ENCODE data around the gene NDC1. TPM values are rescaled to one million over a fixed set of nuclear protein-coding genes. Genes with fewer than 3 reads are reported as not detected.

NDC1 gene
- total and polyA plus RNA-seq, 10 donors: 5.2 to 18.2 (median 9.0) TPM

DNA sequence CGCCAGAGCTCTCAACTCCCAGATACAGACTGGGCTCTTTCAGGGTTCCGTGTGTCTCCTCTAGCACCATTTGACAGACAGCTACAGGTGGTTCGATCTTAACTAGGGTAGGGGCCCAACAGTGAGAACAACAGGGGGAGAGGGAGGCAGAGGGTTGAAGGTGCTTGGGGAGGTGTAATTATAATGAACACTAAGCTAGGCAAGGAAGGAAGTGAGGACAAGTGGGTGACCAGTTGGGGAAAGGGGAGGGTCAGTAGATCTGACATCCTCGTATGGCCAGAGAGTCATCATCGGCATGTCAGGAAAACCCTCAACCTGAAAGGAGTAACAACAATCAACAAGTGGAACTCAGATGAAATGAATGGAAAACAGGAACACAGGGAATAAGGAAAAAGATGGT lies 121.9 kb downstream of the NDC1 start:
- no peaks in the 10 kb centered on the region for H3K36me3 ChIP-seq
- TF ChIP-seq POLR2A (IDR thresholded peaks at IDR 0.05): no peak
- TF ChIP-seq POLR2AphosphoS5 (IDR thresholded peaks at IDR 0.05): no peak
- TF ChIP-seq, protein P1, sequence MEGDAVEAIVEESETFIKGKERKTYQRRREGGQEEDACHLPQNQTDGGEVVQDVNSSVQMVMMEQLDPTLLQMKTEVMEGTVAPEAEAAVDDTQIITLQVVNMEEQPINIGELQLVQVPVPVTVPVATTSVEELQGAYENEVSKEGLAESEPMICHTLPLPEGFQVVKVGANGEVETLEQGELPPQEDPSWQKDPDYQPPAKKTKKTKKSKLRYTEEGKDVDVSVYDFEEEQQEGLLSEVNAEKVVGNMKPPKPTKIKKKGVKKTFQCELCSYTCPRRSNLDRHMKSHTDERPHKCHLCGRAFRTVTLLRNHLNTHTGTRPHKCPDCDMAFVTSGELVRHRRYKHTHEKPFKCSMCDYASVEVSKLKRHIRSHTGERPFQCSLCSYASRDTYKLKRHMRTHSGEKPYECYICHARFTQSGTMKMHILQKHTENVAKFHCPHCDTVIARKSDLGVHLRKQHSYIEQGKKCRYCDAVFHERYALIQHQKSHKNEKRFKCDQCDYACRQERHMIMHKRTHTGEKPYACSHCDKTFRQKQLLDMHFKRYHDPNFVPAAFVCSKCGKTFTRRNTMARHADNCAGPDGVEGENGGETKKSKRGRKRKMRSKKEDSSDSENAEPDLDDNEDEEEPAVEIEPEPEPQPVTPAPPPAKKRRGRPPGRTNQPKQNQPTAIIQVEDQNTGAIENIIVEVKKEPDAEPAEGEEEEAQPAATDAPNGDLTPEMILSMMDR (IDR thresholded peaks at IDR 0.05 in 8 of 11, conservative IDR thresholded peaks at IDR 0.05 in 3 of 11): no peak
- 77 to 90% (median 80%) methylated on average over 5 of the region's 5 CpGs for WGBS, 5 donors
- no peaks in the 10 kb centered on the region for H3K9me3 ChIP-seq
- H3K4me1 ChIP-seq: no peaks in the 10 kb centered on the region
- H3K27ac ChIP-seq: no peak overlapping the region
- peaks cover 0 to 14% (median 0%) of the 10 kb centered on the region in 7 donors for H3K27me3 ChIP-seq (replicated peaks in 1 of 7)
- no peak for DNase-seq
- H3K4me3 ChIP-seq: no peak overlapping the region
- intact Hi-C loops (cut with DNase I; ENCODE audit: low total_unique reads): no loop called here

DNA sequence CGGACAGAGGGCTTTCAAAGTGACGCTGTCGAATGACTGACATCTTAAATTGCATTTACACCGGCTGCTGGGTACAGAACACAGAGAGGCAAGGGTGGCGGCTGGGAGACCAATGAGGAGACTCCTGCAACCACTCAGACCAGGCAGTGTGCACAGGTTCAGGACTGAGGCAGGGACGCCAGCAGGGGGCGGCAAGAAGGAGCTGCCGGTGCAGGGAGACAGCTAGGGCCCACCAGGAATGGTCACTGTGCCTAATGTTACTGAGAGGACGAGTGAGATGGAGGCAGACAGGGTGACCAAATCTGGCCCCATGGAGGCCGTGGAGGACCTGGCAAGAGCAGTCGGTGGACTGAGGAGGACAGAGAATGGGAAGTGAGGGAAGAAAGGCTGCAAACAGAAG lies 122.6 kb downstream of the NDC1 start:
- intact Hi-C loops (cut with DNase I; ENCODE audit: low total_unique reads): no loop called here
- no peaks in the 10 kb centered on the region for H3K9me3 ChIP-seq
- 65 to 73% (median 68%) methylated on average over 11 of the region's 11 CpGs for WGBS, 5 donors
- TF ChIP-seq, protein P1 (IDR thresholded peaks at IDR 0.05 in 8 of 11, conservative IDR thresholded peaks at IDR 0.05 in 3 of 11): peak in 2 of 11 experiments; percentile 8 to 22
- TF ChIP-seq POLR2A (IDR thresholded peaks at IDR 0.05): no peak
- H3K4me3 ChIP-seq: no peak overlapping the region
- no peak overlapping the region for H3K27ac ChIP-seq
- H3K36me3 ChIP-seq: no peaks in the 10 kb centered on the region
- no peaks in the 10 kb centered on the region for H3K4me1 ChIP-seq
- no peak for DNase-seq
- peaks cover 0 to 14% (median 0%) of the 10 kb centered on the region in 7 donors for H3K27me3 ChIP-seq (replicated peaks in 1 of 7)

Small RNA genes within 50 kb of the gene (small RNA-seq; reads per million reads assigned to genes)
- gene AL049745.1 (0 reads per million in 4 donors), gene RF00418 (0 to 0.07 (median 0) reads per million in 4 donors)

Other genes starting within 250 kb of the NDC1 start
- under 1 TPM in 3 of 7 donors, not detected in 4; 0.13 to 0.39 (median 0.28) TPM for gene GLIS1, start 99.1 kb downstream of the NDC1 start, total RNA-seq
- under 1 TPM in 2 of 3 donors, not detected in 1; 0.04 to 0.26 TPM for gene GLIS1, start 99.1 kb downstream of the NDC1 start, polyA plus RNA-seq
- gene YIPF1, start 51.5 kb upstream of the NDC1 start, total RNA-seq: 10 to 100 TPM; 19.5 to 39.7 (median 23.9) TPM
- gene YIPF1, start 51.5 kb upstream of the NDC1 start, polyA plus RNA-seq: 10 to 100 TPM; 15.2 to 19.8 (median 18.2) TPM
- gene DIO1, start 55.9 kb upstream of the NDC1 start, total RNA-seq: 1 to 10 TPM in 1 of 7 donors, under 1 TPM in 3, not detected in 3; 0.17 to 1.6 (median 0.62) TPM
- gene DIO1, start 55.9 kb upstream of the NDC1 start, polyA plus RNA-seq: under 1 TPM; 0.04 to 0.19 (median 0.09) TPM
- gene IFT25, start 107.4 kb upstream of the NDC1 start, total RNA-seq: 10 to 100 TPM; 23.7 to 38.1 (median 27.6) TPM
- gene IFT25, start 107.4 kb upstream of the NDC1 start, polyA plus RNA-seq: 10 to 100 TPM; 24.6 to 31.4 (median 28.3) TPM
- 10 to 100 TPM in 6 of 7 donors, 1 to 10 TPM in 1; 9.7 to 13.8 (median 11.6) TPM for gene LRRC42, start 108.1 kb upstream of the NDC1 start, total RNA-seq
- 1 to 10 TPM; 4.9 to 9.5 (median 5.5) TPM for gene LRRC42, start 108.1 kb upstream of the NDC1 start, polyA plus RNA-seq
- not detected for gene LDLRAD1, start 179.9 kb upstream of the NDC1 start, total RNA-seq
- not detected for gene LDLRAD1, start 179.9 kb upstream of the NDC1 start, polyA plus RNA-seq
- 100 to 1,000 TPM; 215 to 295 (median 231) TPM for gene TMEM59, start 214.9 kb upstream of the NDC1 start, total RNA-seq
- gene TMEM59, start 214.9 kb upstream of the NDC1 start, polyA plus RNA-seq: 100 to 1,000 TPM in 2 of 3 donors, 10 to 100 TPM in 1; 73.1 to 119 (median 111) TPM
- 10 to 100 TPM in 2 of 7 donors, 1 to 10 TPM in 5; 4.9 to 12.7 (median 6.8) TPM for gene TCEANC2, start 215.3 kb upstream of the NDC1 start, total RNA-seq
- gene TCEANC2, start 215.3 kb upstream of the NDC1 start, polyA plus RNA-seq: 1 to 10 TPM; 1.9 to 2.7 (median 2.7) TPM

All from spleen (tissue), 11 donors.